Motor neuron (in vitro differentiated cells): ENCODE results near the gene RAC3. TPM values are rescaled to one million over a fixed set of nuclear protein-coding genes. Genes with fewer than 3 reads are reported as not detected.

Source experiments
- ATAC-seq, 8 experiments: fragments of 200-7000 bp; cut with Tn5 transposase; replicated peaks in 6 of 8; 2 replicates each; pipeline ENCODE4 v1.8.0; 2021; ENCODE audit warnings: mild to moderate bottlenecking in 8 of 8, moderate library complexity in 8 of 8
- H3K27ac ChIP-seq, 2 donors: fragments of 250-450 bp; sonication (Bioruptor Pico); 2 replicates each; pipeline ENCODE4 v1.9.0; 2021; ENCODE audit warnings: antibody characterized with exemption in 2 of 2, mild to moderate bottlenecking in 2 of 2, moderate library complexity in 1 of 2
- H3K4me1 ChIP-seq, 2 donors: fragments of 250-450 bp; sonication (Bioruptor Pico); replicated peaks in 1 of 2; 2 replicates each; pipeline ENCODE4 v1.6.1; 2021; ENCODE audit warnings: antibody characterized with exemption in 2 of 2, mild to moderate bottlenecking in 2 of 2, moderate library complexity in 1 of 2
- H3K4me3 ChIP-seq, 5 donors: fragments of 250-450 bp; sonication (Bioruptor Pico); 2 replicates each; pipeline ENCODE4 v1.9.0; 2021; ENCODE audit warnings: antibody characterized with exemption in 5 of 5, mild to moderate bottlenecking in 5 of 5, moderate library complexity in 4 of 5
- WGBS, 10 experiments: fragments of 450-650 bp; shearing (Covaris generic); methylation state at CpG; one replicate each; pipeline ENCODE4 v1.0.0; 2022; 5-methylcytosine and 5-hydroxymethylcytosine counted together
- in situ Hi-C, 9 experiments: fragments of 400-800 bp; cut with MboI; loops; one replicate each; pipeline ENCODE4 v1.15.0; 2021; ENCODE audit warnings: low sequenced_read_pairs in 9 of 9, low pct_unique_long_range_greater_than_20kb in 2 of 9; ENCODE audit not compliant: unreplicated experiment in 9 of 9
- total RNA-seq, 8 experiments: library from RNA; unstranded; fragments of 300-600 nt; gene quantifications; 2 replicates each; pipeline versions ENCODE4 v1.2.3 to v1.2.4, GENCODE V29; 2022

The RAC3 gene
- total RNA-seq, 8 experiments from 2014 or later: 1.8 to 92.9 (median 52.3) TPM

- ATAC-seq: peak; percentile 4 to 63 (median 41)
- 70 to 100% (median 92%) methylated on average over 1 to 4 of the region's 21 CpGs; no CpG with 5 or more reads in 2 of the 10 experiments for WGBS, 10 experiments
- no peak overlapping the region for H3K27ac ChIP-seq
- no peak overlapping the region for H3K4me3 ChIP-seq
- in situ Hi-C loops: no loop called here
- no peaks in the 10 kb centered on the region for H3K4me1 ChIP-seq
These were observed 45.5 kb downstream of the RAC3 start for GRCh38 chr17:82076785-82077591.

DNA sequence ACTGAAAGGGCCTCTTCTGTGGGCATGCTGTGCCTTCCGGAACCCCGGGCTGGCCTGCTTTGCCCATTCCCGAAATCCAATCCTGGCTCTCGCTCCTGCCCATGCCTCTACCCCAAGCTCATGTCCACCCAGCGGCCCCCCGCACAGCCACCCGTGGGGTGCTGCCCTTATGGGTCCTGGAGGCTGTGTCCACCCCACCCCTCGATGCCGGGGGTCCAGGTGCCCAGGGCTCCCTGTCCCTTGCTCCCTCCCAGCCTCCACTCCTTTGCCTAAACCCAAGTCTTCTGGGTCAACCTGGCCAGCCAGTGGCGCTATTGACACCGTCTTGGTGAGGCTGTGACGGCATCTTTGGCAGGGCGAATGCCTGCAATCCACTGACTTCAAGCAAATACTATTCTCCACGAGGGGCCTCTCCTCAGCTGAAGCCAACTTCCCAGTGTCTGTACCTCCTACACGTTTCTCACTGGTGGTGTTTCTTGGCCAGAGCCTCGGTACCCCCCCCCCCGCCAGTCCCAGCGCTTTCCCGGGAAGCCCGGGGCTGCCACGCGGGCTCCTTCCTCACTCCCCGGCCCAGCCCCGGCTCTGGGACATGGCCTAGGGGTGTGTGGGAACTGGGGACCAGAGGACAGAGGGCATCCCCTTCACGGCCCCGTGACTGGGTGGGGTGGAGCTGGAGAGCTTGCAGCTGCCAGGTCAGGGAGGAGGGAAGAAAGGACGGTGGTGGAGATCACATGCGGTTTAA, 46.3 kb downstream of the RAC3 start:
- Histone ChIP-seq H3K27ac (no peak overlapping the region), H3K4me3 (no peak overlapping the region), H3K4me1 (no peaks in the 10 kb centered on the region)
- peak in 3 of 8 experiments; percentile 15 to 17 (median 15) for ATAC-seq
- in situ Hi-C loops: no loop called here
- WGBS, 10 experiments: 82 to 100% (median 90%) methylated on average over 2 to 10 of the region's 28 CpGs; no CpG with 5 or more reads in 7 of the 10 experiments

- Histone ChIP-seq H3K4me1 (no peaks in the 10 kb centered on the region), H3K4me3 (no peak overlapping the region), H3K27ac (no peak overlapping the region)
- no peak for ATAC-seq
- WGBS, 10 experiments: 60 to 100% methylated on average over 1 of the region's 18 CpGs; no CpG with 5 or more reads in 8 of the 10 experiments
- in situ Hi-C loops: no loop called here
These were observed 47.0 kb downstream of the RAC3 start for GRCh38 chr17:82078433-82078832.

- no peaks in the 10 kb centered on the region for H3K4me1 ChIP-seq
- in situ Hi-C loops: no loop called here
- 100% methylated on average over 1 of the region's 47 CpGs; no CpG with 5 or more reads in 9 of the 10 experiments for WGBS, 10 experiments
- peak in 3 of 8 experiments; percentile 4 to 6 (median 6) for ATAC-seq
- H3K27ac ChIP-seq: no peak overlapping the region
- H3K4me3 ChIP-seq: no peak overlapping the region
These were observed 47.7 kb downstream of the RAC3 start for GRCh38 chr17:82079001-82079677.

DNA sequence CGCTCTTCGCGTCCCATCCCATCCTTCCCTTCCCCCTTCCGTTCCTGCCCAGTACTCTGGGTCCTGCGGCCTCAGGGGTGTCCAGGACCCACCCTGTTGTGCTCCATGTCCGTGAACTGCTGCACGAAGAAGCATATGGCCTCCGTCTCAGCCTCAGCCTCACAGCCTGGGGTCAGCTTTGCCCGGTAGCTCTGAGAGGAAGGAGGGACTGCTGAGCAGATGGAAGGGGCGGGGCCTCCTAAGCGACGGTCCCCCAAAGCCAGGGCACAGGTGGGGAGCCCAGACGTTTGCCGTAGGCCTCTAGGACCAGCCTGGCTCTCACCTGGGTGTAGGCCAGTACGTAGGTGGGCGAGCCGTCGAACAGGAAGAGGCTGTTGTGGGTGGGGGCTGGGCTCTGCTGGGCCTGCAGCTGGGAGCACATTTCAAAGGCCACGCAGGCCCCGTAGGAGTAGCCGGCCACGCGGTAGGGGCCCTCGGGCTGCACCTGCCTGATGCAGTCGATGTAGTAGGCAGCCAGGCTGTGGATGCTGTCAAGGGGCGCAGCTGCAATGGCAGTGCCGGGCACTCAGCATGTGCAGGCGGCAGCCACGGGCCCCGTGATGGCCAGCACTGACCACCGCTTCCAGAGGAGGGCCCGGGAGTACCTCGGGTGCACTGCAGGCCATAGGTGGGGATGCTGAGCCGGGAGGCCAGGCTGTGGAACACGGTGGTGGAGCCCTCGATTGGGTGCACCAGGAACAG, 48.7 kb downstream of the RAC3 start:
- Histone ChIP-seq H3K4me1 (no peaks in the 10 kb centered on the region), H3K27ac (no peak overlapping the region), H3K4me3 (no peak overlapping the region)
- ATAC-seq: no peak
- 88 to 100% (median 98%) methylated on average over 1 to 11 of the region's 36 CpGs; no CpG with 5 or more reads in 4 of the 10 experiments for WGBS, 10 experiments
- in situ Hi-C loops: no loop called here

DNA sequence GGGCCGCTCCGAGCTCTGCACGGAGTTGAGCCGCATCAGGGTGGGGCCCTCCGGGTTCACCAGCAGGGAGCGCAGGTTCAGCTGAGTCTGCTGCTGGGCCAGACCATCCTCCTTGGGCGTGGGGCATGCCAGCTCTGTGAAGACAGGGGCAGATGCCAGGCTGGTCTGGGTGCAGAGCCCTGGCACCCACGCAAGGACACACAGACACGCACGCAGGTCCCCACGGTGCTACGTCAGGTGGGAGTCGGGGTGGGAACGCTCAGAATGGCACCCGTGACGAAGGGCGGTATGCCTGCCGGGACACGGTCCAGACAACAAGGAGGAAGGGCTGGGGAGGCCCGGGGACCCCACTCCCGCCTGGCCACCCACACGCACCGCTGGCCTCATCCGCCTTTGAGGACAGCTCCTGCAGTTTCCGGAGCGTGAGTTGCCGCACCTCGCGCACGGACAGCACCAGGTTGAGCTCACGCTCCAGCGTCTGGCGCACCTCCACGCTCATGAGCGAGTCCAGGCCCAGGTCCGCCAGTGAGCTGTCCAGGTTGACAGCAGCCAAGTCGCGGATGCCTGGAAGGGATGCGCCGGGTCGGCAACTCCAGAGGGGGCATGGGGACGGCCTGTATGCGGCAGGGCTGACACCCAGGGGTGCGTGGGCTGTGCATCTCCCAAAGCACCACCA, 49.4 kb downstream of the RAC3 start:
- in situ Hi-C loops: no loop called here
- H3K4me1 ChIP-seq: no peaks in the 10 kb centered on the region
- no peak for ATAC-seq
- no peak overlapping the region for H3K4me3 ChIP-seq
- H3K27ac ChIP-seq: no peak overlapping the region
- WGBS, 10 experiments: 80 to 100% methylated on average over 1 to 3 of the region's 44 CpGs; no CpG with 5 or more reads in 8 of the 10 experiments

DNA sequence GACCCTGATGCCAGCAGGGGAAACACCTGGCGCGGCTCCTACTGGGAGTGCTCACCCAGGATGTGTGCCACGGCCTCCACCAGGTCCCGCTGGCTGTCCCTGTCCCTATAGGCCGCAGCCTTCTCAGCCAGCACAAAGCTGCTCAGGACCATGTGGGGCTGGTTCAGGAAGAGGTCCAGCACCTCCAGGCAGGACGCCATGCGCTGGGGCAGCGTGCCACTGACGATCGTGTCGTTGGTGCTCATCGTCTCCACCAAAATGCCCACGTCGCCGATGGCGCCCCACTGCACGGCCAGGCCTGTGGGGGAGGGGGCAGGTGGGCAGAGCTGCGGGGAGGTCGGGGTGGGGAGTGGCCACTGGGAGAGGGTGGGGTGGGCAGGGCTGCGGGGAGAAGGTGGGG, 50.1 kb downstream of the RAC3 start:
- no peaks in the 10 kb centered on the region for H3K4me1 ChIP-seq
- in situ Hi-C loops: no loop called here
- H3K27ac ChIP-seq: no peak overlapping the region
- no peak for ATAC-seq
- 98 to 100% (median 100%) methylated on average over 1 to 9 of the region's 20 CpGs; no CpG with 5 or more reads in 7 of the 10 experiments for WGBS, 10 experiments
- H3K4me3 ChIP-seq: no peak overlapping the region

DNA sequence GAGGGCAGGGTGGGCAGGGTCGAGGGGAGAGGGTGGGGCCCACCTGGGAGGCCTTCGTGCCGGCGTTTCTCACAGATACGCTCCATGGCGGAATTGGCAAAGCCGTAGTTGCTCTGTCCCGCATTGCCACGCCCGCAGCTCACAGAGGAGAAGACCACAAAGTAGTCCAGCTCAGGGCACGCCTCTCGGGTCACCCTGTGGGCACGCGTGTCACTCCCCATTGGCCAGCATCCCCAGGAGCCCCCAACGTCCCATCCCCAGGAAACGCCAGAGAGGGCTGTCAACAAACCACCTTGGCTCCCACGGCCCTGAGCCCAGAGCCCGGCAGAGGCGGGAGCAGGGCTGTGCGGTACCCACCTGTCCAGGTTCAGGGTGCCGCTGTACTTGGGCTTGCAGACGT, 50.5 kb downstream of the RAC3 start:
- no peaks in the 10 kb centered on the region for H3K4me1 ChIP-seq
- no peak for ATAC-seq
- no peak overlapping the region for H3K27ac ChIP-seq
- no CpG with 5 or more reads among the region's 22 CpGs for WGBS, 10 experiments
- in situ Hi-C loops: no loop called here
- no peak overlapping the region for H3K4me3 ChIP-seq

- H3K4me3 ChIP-seq: no peak overlapping the region
- no peak overlapping the region for H3K27ac ChIP-seq
- 92 to 100% (median 100%) methylated on average over 1 to 14 of the region's 19 CpGs; no CpG with 5 or more reads in 6 of the 10 experiments for WGBS, 10 experiments
- ATAC-seq: no peak
- no peaks in the 10 kb centered on the region for H3K4me1 ChIP-seq
- in situ Hi-C loops: no loop called here
These were observed 51.0 kb downstream of the RAC3 start for GRCh38 chr17:82082456-82082855.

GRCh38 chr17:82083009-82083408, 51.5 kb downstream of the RAC3 start:
- H3K4me3 ChIP-seq: no peak overlapping the region
- no peak for ATAC-seq

More at GRCh38 chr17:82083009-82083408, 51.5 kb downstream of the RAC3 start:
- in situ Hi-C loops: no loop called here
- Histone ChIP-seq H3K27ac (no peak overlapping the region), H3K4me1 (no peaks in the 10 kb centered on the region)
- 60 to 100% (median 95%) methylated on average over 1 to 4 of the region's 24 CpGs; no CpG with 5 or more reads in 4 of the 10 experiments for WGBS, 10 experiments
